Ectodermal cell (in vitro differentiated cells): ENCODE measurements around the gene PCYT1A.
"Not testable (repeated sequence)": the region's sequence is repeated elsewhere in the genome, so short reads cannot be mapped to it uniquely, and the experiment has no call there.

Experiments used
- H3K27ac ChIP-seq: 2 replicates; pipeline ENCODE4 v1.7.0; 2013; ENCODE audit warnings: mild to moderate bottlenecking, low read depth, low read length; ENCODE audit not compliant: insufficient read depth, poor library complexity, severe bottlenecking
- H3K27me3 ChIP-seq: 2 replicates; pipeline ENCODE4 v1.7.0; 2013; ENCODE audit warnings: mild to moderate bottlenecking, low read length; ENCODE audit not compliant: insufficient read depth, control insufficient read depth, poor library complexity, severe bottlenecking
- H3K36me3 ChIP-seq: one replicate; pipeline ENCODE4 v1.7.0; 2013; ENCODE audit warnings: low read length; ENCODE audit not compliant: control insufficient read depth, insufficient read depth
- H3K4me1 ChIP-seq: one replicate; pipeline ENCODE4 v1.7.0; 2013; ENCODE audit warnings: low read length; ENCODE audit not compliant: control insufficient read depth, insufficient read depth
- H3K4me3 ChIP-seq: 2 replicates; pipeline ENCODE4 v1.7.0; 2013; ENCODE audit warnings: low read depth, low read length, control low read depth; ENCODE audit not compliant: insufficient read depth
- H3K9me3 ChIP-seq: 2 replicates; pipeline ENCODE4 v1.7.0; 2013; ENCODE audit warnings: mild to moderate bottlenecking, low read length, moderate library complexity; ENCODE audit not compliant: control insufficient read depth
- WGBS, 2 experiments: methylation state at CpG; one replicate each; pipeline ENCODE4 v1.1.7; 2013; ENCODE audit warnings: missing lambda C conversion rate in 2 of 2; 5-methylcytosine and 5-hydroxymethylcytosine counted together

PCYT1A gene

GRCh38 chr3:196268284-196269163 lies 19.0 kb downstream of the PCYT1A start:
- Histone ChIP-seq H3K9me3 (no peaks in the 10 kb centered on the region), H3K4me3 (no peak overlapping the region), H3K27ac (no peak overlapping the region), H3K4me1 (no peaks in the 10 kb centered on the region), H3K36me3 (peaks cover 22% of the 10 kb centered on the region), H3K27me3 (no peaks in the 10 kb centered on the region)
- WGBS, 2 experiments: 89 to 92% methylated on average over 7 to 8 of the region's 9 CpGs

GRCh38 chr3:196263819-196264218 lies 23.7 kb downstream of the PCYT1A start:
- Histone ChIP-seq H3K4me1 (no peaks in the 10 kb centered on the region), H3K36me3 (peaks cover 7% of the 10 kb centered on the region), H3K27me3 (no peaks in the 10 kb centered on the region), H3K27ac (no peak overlapping the region), H3K9me3 (no peaks in the 10 kb centered on the region), H3K4me3 (no peak overlapping the region)
- WGBS, 2 experiments: 95 to 96% methylated on average over 7 of the region's 7 CpGs

GRCh38 chr3:196260784-196261183 lies 26.7 kb downstream of the PCYT1A start:
- no peaks in the 10 kb centered on the region for H3K9me3 ChIP-seq
- 98 to 100% methylated on average over 4 of the region's 4 CpGs for WGBS, 2 experiments
- H3K4me1 ChIP-seq: no peaks in the 10 kb centered on the region
- no peaks in the 10 kb centered on the region for H3K27me3 ChIP-seq
- H3K27ac ChIP-seq: no peak overlapping the region
- H3K4me3 ChIP-seq: no peak overlapping the region
- no peaks in the 10 kb centered on the region for H3K36me3 ChIP-seq

GRCh38 chr3:196255776-196256175 lies 31.8 kb downstream of the PCYT1A start:
- H3K9me3 ChIP-seq: no peaks in the 10 kb centered on the region
- WGBS, 2 experiments: 79 to 91% methylated on average over 1 of the region's 1 CpG
- H3K4me3 ChIP-seq: no peak overlapping the region
- no peak overlapping the region for H3K27ac ChIP-seq
- no peaks in the 10 kb centered on the region for H3K36me3 ChIP-seq
- H3K4me1 ChIP-seq: no peaks in the 10 kb centered on the region
- H3K27me3 ChIP-seq: no peaks in the 10 kb centered on the region

- Histone ChIP-seq H3K36me3 (no peaks in the 10 kb centered on the region), H3K9me3 (no peaks in the 10 kb centered on the region), H3K4me3 (no peak overlapping the region), H3K27me3 (no peaks in the 10 kb centered on the region), H3K27ac (no peak overlapping the region), H3K4me1 (no peaks in the 10 kb centered on the region)
- 96 to 100% methylated on average over 4 of the region's 5 CpGs for WGBS, 2 experiments
These were observed 32.9 kb downstream of the PCYT1A start for GRCh38 chr3:196254376-196255283.

- Histone ChIP-seq H3K9me3 (no peaks in the 10 kb centered on the region), H3K4me1 (no peaks in the 10 kb centered on the region), H3K4me3 (no peak overlapping the region), H3K36me3 (peaks cover 6% of the 10 kb centered on the region), H3K27ac (no peak overlapping the region), H3K27me3 (no peaks in the 10 kb centered on the region)
- WGBS, 2 experiments: 93 to 97% methylated on average over 16 of the region's 16 CpGs
These were observed 35.6 kb downstream of the PCYT1A start for GRCh38 chr3:196251918-196252317.

- H3K4me3 ChIP-seq: no peak overlapping the region
- no peak overlapping the region for H3K27ac ChIP-seq
- no peaks in the 10 kb centered on the region for H3K4me1 ChIP-seq
- peaks cover 7% of the 10 kb centered on the region for H3K36me3 ChIP-seq
- H3K27me3 ChIP-seq: no peaks in the 10 kb centered on the region
- 93 to 96% methylated on average over 13 of the region's 13 CpGs for WGBS, 2 experiments
- H3K9me3 ChIP-seq: no peaks in the 10 kb centered on the region
These were observed 40.8 kb downstream of the PCYT1A start for GRCh38 chr3:196246612-196247308.

- not testable (repeated sequence) for H3K4me3 ChIP-seq, H3K36me3 ChIP-seq, H3K9me3 ChIP-seq, H3K27ac ChIP-seq, H3K27me3 ChIP-seq, H3K4me1 ChIP-seq
- 96 to 97% methylated on average over 34 of the region's 34 CpGs for WGBS, 2 experiments
These were observed 43.4 kb downstream of the PCYT1A start for GRCh38 chr3:196244166-196244565.

- no peaks in the 10 kb centered on the region for H3K27me3 ChIP-seq
- H3K4me3 ChIP-seq: no peak overlapping the region
- no peaks in the 10 kb centered on the region for H3K4me1 ChIP-seq
- H3K27ac ChIP-seq: no peak overlapping the region
- 91 to 94% methylated on average over 8 of the region's 8 CpGs for WGBS, 2 experiments
- H3K9me3 ChIP-seq: no peaks in the 10 kb centered on the region
- H3K36me3 ChIP-seq: peaks cover 13% of the 10 kb centered on the region
These were observed 45.8 kb downstream of the PCYT1A start for GRCh38 chr3:196241704-196242103.

- Histone ChIP-seq H3K36me3 (peaks cover 13% of the 10 kb centered on the region), H3K4me1 (no peaks in the 10 kb centered on the region), H3K27me3 (no peaks in the 10 kb centered on the region), H3K4me3 (no peak overlapping the region), H3K9me3 (no peaks in the 10 kb centered on the region), H3K27ac (no peak overlapping the region)
- 93 to 96% methylated on average over 3 to 4 of the region's 4 CpGs for WGBS, 2 experiments
These were observed 47.1 kb downstream of the PCYT1A start for GRCh38 chr3:196240424-196240823.
